SJSA1 (cell line): ENCODE data around the gene ZNF275. TPM values are rescaled to one million over a fixed set of nuclear protein-coding genes. Genes with fewer than 3 reads are reported as not detected.
A peak's percentile ranks its signal among the peaks of the same experiment; 100 is the strongest.
"Not testable (repeated sequence)": the region's sequence is repeated elsewhere in the genome, so short reads cannot be mapped to it uniquely, and the experiment has no call there.

Source experiments
- DNase-seq, 2 experiments: peaks; one replicate each; pipeline ENCODE4 v3.0.0-alpha.2; 2015 to 2020; ENCODE audit warnings: low spot score in 2 of 2, low read depth in 1 of 2
- H3K27ac ChIP-seq: fragments of 250-450 bp; sonication (Bioruptor Pico); 2 replicates; pipeline ENCODE4 v1.5.1; 2020; ENCODE audit warnings: mild to moderate bottlenecking, moderate library complexity
- H3K27me3 ChIP-seq: fragments of 250-450 bp; sonication (Bioruptor Pico); replicated peaks from 2 replicates; pipeline ENCODE4 v1.5.1; 2020; ENCODE audit warnings: mild to moderate bottlenecking, moderate library complexity
- H3K36me3 ChIP-seq: fragments of 250-450 bp; sonication (Bioruptor Pico); 2 replicates; pipeline ENCODE4 v1.5.1; 2020; ENCODE audit warnings: mild to moderate bottlenecking
- H3K4me1 ChIP-seq: fragments of 250-450 bp; sonication (Bioruptor Pico); replicated peaks from 2 replicates; pipeline ENCODE4 v1.6.1; 2021; ENCODE audit warnings: mild to moderate bottlenecking
- H3K4me3 ChIP-seq: fragments of 250-450 bp; sonication (Bioruptor Pico); 2 replicates; pipeline ENCODE4 v1.5.1; 2020; ENCODE audit warnings: mild to moderate bottlenecking
- H3K9me3 ChIP-seq: fragments of 250-450 bp; sonication (Bioruptor Pico); replicated peaks from 2 replicates; pipeline ENCODE4 v1.5.1; 2020; ENCODE audit warnings: mild to moderate bottlenecking
- total RNA-seq: library from RNA; depleted of rRNA; stranded (reverse); fragments of >200 nt; shearing (Covaris generic); gene quantifications from 2 replicates; pipeline ENCODE4 v1.2.3, GENCODE V29; 2014

The ZNF275 gene
- total RNA-seq, 1 experiment from 2014 or later: 8.9 TPM

- Histone ChIP-seq H3K27ac (no peak overlapping the region), H3K4me1 (no peaks in the 10 kb centered on the region), H3K9me3 (no peaks in the 10 kb centered on the region), H3K36me3 (no peaks in the 10 kb centered on the region), H3K4me3 (no peak overlapping the region), H3K27me3 (no peaks in the 10 kb centered on the region)
- no peak for DNase-seq
These were observed 26.4 kb upstream of the ZNF275 start for GRCh38 chrX:153307276-153308178.

DNA sequence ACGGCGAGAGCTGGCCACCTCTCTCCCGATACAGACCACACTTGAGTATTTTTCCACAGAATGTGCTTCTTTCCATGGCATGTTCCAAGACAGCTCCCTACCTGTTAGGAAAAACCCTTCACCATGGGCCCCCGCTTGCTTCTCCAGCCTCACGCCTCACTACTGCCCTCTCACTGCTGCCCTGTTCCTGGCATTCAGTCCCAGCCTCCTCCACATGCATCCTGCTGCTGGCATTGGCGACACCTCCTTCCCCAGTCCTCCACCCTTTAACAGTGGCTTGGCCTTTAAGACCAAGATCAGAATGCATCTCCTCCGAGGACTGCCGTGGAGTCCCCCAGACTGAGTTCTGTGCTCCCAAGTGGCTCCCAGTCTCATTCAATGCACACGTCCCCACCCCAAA lies 23.1 kb upstream of the ZNF275 start:
- H3K36me3 ChIP-seq: no peaks in the 10 kb centered on the region
- DNase-seq: no peak
- no peaks in the 10 kb centered on the region for H3K27me3 ChIP-seq
- no peaks in the 10 kb centered on the region for H3K4me1 ChIP-seq
- no peak overlapping the region for H3K27ac ChIP-seq
- no peaks in the 10 kb centered on the region for H3K9me3 ChIP-seq
- H3K4me3 ChIP-seq: no peak overlapping the region

DNA sequence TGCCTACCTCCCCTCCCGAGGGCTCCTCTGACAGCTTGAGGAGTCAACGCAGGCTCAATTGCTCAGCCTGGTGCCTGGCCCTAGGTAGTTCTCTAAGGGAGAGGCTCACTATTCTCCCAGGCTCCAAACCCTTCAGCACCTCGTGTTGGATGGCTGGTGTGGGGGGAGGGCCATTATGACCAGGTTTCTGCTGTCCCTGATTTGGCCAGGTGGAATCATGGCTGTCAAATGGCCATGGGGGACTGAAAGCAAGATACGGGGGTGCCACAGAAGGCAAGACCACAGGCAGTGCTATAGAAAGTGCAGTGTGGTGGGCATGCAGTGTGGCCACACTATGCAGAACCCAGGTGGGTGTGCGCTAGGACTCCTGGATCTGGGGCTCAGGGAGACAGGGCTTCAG lies 21.9 kb upstream of the ZNF275 start:
- H3K36me3 ChIP-seq: no peaks in the 10 kb centered on the region
- DNase-seq: no peak
- H3K27me3 ChIP-seq: no peaks in the 10 kb centered on the region
- H3K4me1 ChIP-seq: no peaks in the 10 kb centered on the region
- no peaks in the 10 kb centered on the region for H3K9me3 ChIP-seq
- no peak overlapping the region for H3K27ac ChIP-seq
- no peak overlapping the region for H3K4me3 ChIP-seq

- Histone ChIP-seq H3K27ac (no peak overlapping the region), H3K36me3 (no peaks in the 10 kb centered on the region), H3K4me3 (no peak overlapping the region), H3K9me3 (no peaks in the 10 kb centered on the region), H3K4me1 (no peaks in the 10 kb centered on the region), H3K27me3 (no peaks in the 10 kb centered on the region)
- DNase-seq: no peak
These were observed 21.1 kb upstream of the ZNF275 start for GRCh38 chrX:153312842-153313241.

DNA sequence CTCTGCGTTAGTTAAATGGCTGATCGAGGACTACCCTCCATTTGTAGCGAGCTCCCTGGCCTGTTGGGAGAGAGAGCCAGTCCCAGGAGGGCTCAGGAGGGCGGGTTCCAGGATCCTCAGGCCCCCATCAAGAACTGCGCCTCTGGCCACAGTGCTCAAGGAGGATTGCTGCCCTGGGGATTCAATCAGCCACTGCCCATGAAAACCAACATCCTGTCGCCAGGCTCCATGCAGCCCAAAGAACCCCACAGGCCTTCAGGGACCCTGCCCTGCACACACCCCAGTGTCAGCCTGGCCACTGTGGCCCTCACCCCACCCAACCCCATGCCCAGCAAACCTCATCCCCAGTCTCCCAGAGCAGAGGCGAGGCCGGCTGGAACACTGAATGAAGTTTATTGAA lies 16.6 kb upstream of the ZNF275 start:
- no peaks in the 10 kb centered on the region for H3K9me3 ChIP-seq
- no peaks in the 10 kb centered on the region for H3K36me3 ChIP-seq
- H3K4me3 ChIP-seq: no peak overlapping the region
- H3K27ac ChIP-seq: no peak overlapping the region
- DNase-seq: no peak
- H3K4me1 ChIP-seq: no peaks in the 10 kb centered on the region
- H3K27me3 ChIP-seq: no peaks in the 10 kb centered on the region

DNA sequence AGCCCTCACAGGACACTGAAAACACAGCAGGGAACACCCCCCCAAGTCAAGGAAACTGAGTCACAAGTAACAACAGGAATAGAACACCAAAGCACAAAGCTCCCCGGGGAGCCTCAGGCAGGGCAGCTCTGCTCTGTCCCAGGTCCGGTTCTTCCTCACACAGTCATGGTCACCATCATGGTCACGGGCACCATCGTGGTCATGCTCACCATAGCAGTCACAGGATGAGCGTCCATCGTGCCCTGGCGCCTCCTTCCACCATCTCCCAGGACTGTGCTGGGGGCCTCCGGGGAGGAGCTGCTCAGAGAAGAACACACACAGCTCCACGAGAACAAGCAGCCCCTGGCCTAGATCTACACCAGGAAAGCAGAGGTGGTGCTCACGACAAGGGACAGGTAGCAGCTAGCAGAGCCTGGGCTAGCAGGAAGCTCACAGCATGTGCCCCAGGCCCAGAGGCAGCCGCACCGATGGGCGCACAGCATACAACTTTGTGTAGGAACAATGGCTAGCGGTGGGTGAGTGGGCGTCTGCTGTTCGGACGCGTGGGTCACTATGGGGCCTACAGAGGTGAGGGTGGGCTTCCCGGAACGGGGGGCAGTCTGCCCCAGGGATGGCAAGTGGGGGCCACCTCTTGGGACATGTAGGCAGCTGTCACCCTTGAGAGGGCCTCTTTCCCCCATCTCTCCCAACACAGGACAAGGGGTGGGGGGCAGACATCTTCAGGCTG lies 15.8 kb upstream of the ZNF275 start:
- H3K4me1 ChIP-seq: no peaks in the 10 kb centered on the region
- H3K4me3 ChIP-seq: no peak overlapping the region
- no peaks in the 10 kb centered on the region for H3K9me3 ChIP-seq
- no peaks in the 10 kb centered on the region for H3K36me3 ChIP-seq
- no peak for DNase-seq
- H3K27me3 ChIP-seq: no peaks in the 10 kb centered on the region
- H3K27ac ChIP-seq: no peak overlapping the region

GRCh38 chrX:153318811-153319210 lies 15.1 kb upstream of the ZNF275 start:
- H3K4me3 ChIP-seq: no peak overlapping the region
- no peaks in the 10 kb centered on the region for H3K9me3 ChIP-seq
- no peaks in the 10 kb centered on the region for H3K27me3 ChIP-seq
- no peak overlapping the region for H3K27ac ChIP-seq
- DNase-seq: no peak
- no peaks in the 10 kb centered on the region for H3K36me3 ChIP-seq
- no peaks in the 10 kb centered on the region for H3K4me1 ChIP-seq

GRCh38 chrX:153319295-153320046 lies 14.5 kb upstream of the ZNF275 start:
- H3K4me3 ChIP-seq: no peak overlapping the region
- H3K27ac ChIP-seq: no peak overlapping the region
- H3K9me3 ChIP-seq: no peaks in the 10 kb centered on the region
- no peaks in the 10 kb centered on the region for H3K4me1 ChIP-seq
- H3K36me3 ChIP-seq: no peaks in the 10 kb centered on the region
- H3K27me3 ChIP-seq: no peaks in the 10 kb centered on the region
- no peak for DNase-seq

DNA sequence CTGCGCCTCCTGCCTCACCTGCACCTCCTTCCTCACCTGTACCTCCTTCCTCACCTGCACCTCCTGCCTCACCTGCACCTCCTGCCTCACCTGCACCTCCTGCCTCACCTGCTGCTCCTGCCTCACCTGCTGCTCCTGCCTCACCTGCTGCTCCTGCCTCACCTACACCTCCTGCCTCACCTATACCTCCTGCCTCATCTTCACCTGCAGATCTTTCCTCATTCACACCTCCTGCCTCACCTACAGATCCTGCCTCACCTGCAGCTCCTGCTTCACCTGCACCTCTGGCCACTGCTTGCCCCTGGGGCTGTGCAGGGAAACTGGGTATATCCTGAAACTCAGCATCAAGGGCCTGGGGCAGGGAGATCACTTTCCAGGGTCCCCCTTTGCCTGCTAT lies 13.9 kb upstream of the ZNF275 start:
- not testable (repeated sequence) for H3K27me3 ChIP-seq, H3K36me3 ChIP-seq, H3K27ac ChIP-seq, H3K4me3 ChIP-seq, H3K9me3 ChIP-seq, DNase-seq, H3K4me1 ChIP-seq

DNA sequence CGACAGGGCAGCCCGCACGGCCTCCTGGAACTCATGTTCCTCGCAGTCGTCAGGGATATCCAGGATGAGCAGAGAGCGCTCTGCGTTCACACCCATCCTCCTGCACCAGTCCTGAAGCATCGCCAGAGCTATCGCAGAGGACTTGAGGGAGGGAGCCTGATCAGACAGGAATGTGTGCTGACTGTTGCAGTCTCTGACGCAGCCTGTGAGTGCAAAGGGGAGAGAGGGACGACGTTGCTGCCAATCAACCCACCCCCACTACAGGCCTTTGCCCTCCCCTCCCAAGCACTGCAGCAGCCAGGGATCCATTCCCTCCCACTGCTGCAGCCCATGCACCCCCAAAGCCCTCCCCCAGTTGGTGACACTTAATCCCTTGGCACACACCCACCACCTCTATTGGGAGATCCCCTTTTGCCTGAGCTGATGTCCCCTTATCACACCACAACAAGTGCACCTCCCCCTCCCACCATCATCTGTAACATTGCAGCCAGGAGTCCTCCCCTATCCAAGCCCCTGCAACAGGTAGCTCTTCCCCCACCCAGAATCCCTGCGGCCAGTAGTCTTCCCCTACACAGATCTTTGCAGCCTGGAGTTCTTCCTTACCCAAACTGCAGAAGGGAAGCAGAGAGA lies 13.3 kb upstream of the ZNF275 start:
- Histone ChIP-seq H3K36me3 (no peaks in the 10 kb centered on the region), H3K4me1 (no peaks in the 10 kb centered on the region), H3K4me3 (no peak overlapping the region), H3K9me3 (no peaks in the 10 kb centered on the region), H3K27me3 (no peaks in the 10 kb centered on the region), H3K27ac (no peak overlapping the region)
- DNase-seq: no peak

- H3K27ac ChIP-seq: no peak within 1 kb of the TSS
- H3K4me1 ChIP-seq: no peaks in the 10 kb centered on the region
- H3K36me3 ChIP-seq: no peaks in the 10 kb centered on the region
- no peaks in the 10 kb centered on the region for H3K27me3 ChIP-seq
- no peak for DNase-seq
- no peaks in the 10 kb centered on the region for H3K9me3 ChIP-seq
- H3K4me3 ChIP-seq: no peak within 1 kb of the TSS
These were observed 12.4 kb upstream of the ZNF275 start, which contains the start of gene PNMA6F for GRCh38 chrX:153321381-153322124. Gene PNMA6F, minus strand, starts transcription at chrX:153321767. Its CDS starts 1,093 bp downstream, at chrX:153320674.

GRCh38 chrX:153327561-153327960 lies 6.4 kb upstream of the ZNF275 start:
- H3K4me1 ChIP-seq: no peaks in the 10 kb centered on the region
- no peaks in the 10 kb centered on the region for H3K36me3 ChIP-seq
- H3K27me3 ChIP-seq: no peaks in the 10 kb centered on the region; the same call in 1 of the 2 replicates
- no peak overlapping the region for H3K4me3 ChIP-seq
- no peak overlapping the region for H3K27ac ChIP-seq
- DNase-seq: no peak
- H3K9me3 ChIP-seq: no peaks in the 10 kb centered on the region

DNA sequence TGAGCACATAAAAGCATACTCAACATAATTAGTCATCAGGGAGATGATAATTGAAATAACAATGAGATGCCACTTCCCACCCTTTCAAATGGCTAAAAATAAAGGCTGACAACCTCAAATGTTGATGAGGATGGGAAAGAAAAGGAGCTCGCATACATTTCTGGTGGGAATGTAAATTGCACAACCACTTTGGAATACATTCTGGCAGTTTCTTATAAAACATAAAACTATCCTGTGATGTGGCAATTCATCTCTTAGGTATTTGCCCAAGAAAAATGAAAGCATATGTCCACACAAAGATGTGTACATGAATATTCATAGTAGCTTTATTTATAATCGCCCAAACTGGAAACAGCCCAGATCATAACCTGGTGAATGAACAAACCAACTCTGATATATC lies 687 bp upstream of the ZNF275 start:
- peak in 1 of 2 experiments; percentile 11 for DNase-seq
- Histone ChIP-seq H3K27ac (no peak overlapping the region), H3K9me3 (no peaks in the 10 kb centered on the region), H3K27me3 (no peaks in the 10 kb centered on the region; the same call in 1 of the 2 replicates), H3K36me3 (peaks cover 7% of the 10 kb centered on the region), H3K4me1 (peaks cover 7% of the 10 kb centered on the region), H3K4me3 (peak overlapping the region; percentile 85)
